Psoas muscle (tissue), 8 donors: ENCODE measurements around the gene MRPL11. TPM values are rescaled to one million over a fixed set of nuclear protein-coding genes. Genes with fewer than 3 reads are reported as not detected.
A peak's percentile ranks its signal among the peaks of the same experiment; 100 is the strongest.

Experiments used
- ATAC-seq, 4 donors: fragments of 200-7000 bp; cut with Tn5 transposase; one replicate each; pipeline ENCODE4 v1.9.1; 2020; ENCODE audit warnings: moderate library complexity in 3 of 4, mild to moderate bottlenecking in 2 of 4
- DNase-seq, 2 donors: peaks; one replicate each; pipeline ENCODE4 v3.0.0-alpha.2; 2020
- H3K27ac ChIP-seq: fragments of 200-600 bp; one replicate; pipeline ENCODE4 v1.8.0; 2022
- H3K27me3 ChIP-seq, 3 donors: fragments of 200-600 bp in 1 of 3; one replicate each; pipeline versions ENCODE4 v1.6.1 to v1.8.0; 2013 to 2022; ENCODE audit warnings: low read length in 2 of 3, mild to moderate bottlenecking in 2 of 3, moderate library complexity in 1 of 3; ENCODE audit not compliant: insufficient read depth in 3 of 3
- H3K36me3 ChIP-seq, 2 donors: fragments of 200-600 bp in 1 of 2; one replicate each; pipeline versions ENCODE4 v1.6.1 to v1.8.0; 2013 to 2022; ENCODE audit warnings: low read depth in 1 of 2, mild to moderate bottlenecking in 1 of 2, moderate library complexity in 1 of 2; ENCODE audit not compliant: insufficient read depth in 1 of 2
- H3K4me1 ChIP-seq: fragments of 200-600 bp; one replicate; pipeline ENCODE4 v1.8.0; 2022
- H3K4me3 ChIP-seq: fragments of 200-600 bp; one replicate; pipeline ENCODE4 v1.8.0; 2022; ENCODE audit warnings: mild to moderate bottlenecking
- H3K9me3 ChIP-seq: fragments of 200-600 bp; one replicate; pipeline ENCODE4 v1.8.0; 2022
- CTCF ChIP-seq: fragments of 200-600 bp; IDR thresholded peaks from one replicate; pipeline ENCODE4 v1.8.0; 2022; ENCODE audit warnings: antibody characterized with exemption
- WGBS, 3 donors: extraction: QIAGEN DNeasy Blood & Tissue Kit; methylation state at CpG; one replicate each; pipeline versions ENCODE4 v1.1.6 to v1.1.7; 2013; 5-methylcytosine and 5-hydroxymethylcytosine counted together
- intact Hi-C, 2 donors: fragments of 100-400 bp; cut with DNase I; formaldehyde crosslinking; loops; one replicate each; pipeline versions ENCODE4 v1.11.0 to v1.14.2; 2022
- polyA plus RNA-seq, 3 donors: library from polyadenylated mRNA; stranded (reverse); fragments of 200-250 nt; gene quantifications; one replicate each; pipeline ENCODE4 v1.2.3, GENCODE V29; 2013
- total RNA-seq, 4 donors: library from RNA; stranded (reverse); fragmentation: NEBNext Ultra II Directional in 2 of 4; extraction: Animal tissue kit (Norgen Biotek cat#: 25700) in 2 of 4; gene quantifications; one replicate each; pipeline versions ENCODE4 v1.2.1 to v1.2.4, GENCODE V29; 2021 to 2023
- donor health status: healthy with polysubstance abuse.
- donor health status: DM: no; HTN: no; CAD: no; lungs with moderate emphysema.
- donor health status: Bipolar disorder and iron deficiency.
- donor health status: healthy.
- donor health status: DM: yes; HTN: yes; CAD: no.
- donor health status: DM: no; HTN: no; CAD: no.
- donor health status: DM: no; HTN: no; CAD: no.
- donor health status: DM: yes; HTN: yes; CAD: no.

MRPL11 gene
- total and polyA plus RNA-seq, 7 donors = 37.0 to 60.9 (median 57.4) TPM

- Histone ChIP-seq H3K36me3 (no peaks in the 10 kb centered on the region), H3K9me3 (no peaks in the 10 kb centered on the region), H3K4me3 (no peak overlapping the region), H3K4me1 (peaks cover 6% of the 10 kb centered on the region), H3K27me3 (peaks cover 0 to 12% (median 3%) of the 10 kb centered on the region in 3 donors), H3K27ac (no peak overlapping the region)
- DNase-seq (no peak), ATAC-seq (no peak)
- no peak for TF ChIP-seq CTCF
- 56 to 69% (median 63%) methylated on average over 4 of the region's 4 CpGs for WGBS, 3 donors
- intact Hi-C loops = loop anchor here in 1 of 2 donors (10.0 kb wide), 1 partner anchor 273 kb away; no protein-coding TSS in a partner anchor
Measured at GRCh38 chr11:66411323-66411722, 27.3 kb downstream of the MRPL11 start.

GRCh38 chr11:66410191-66410590 lies 28.5 kb downstream of the MRPL11 start:
- Histone ChIP-seq H3K27me3 (peaks cover 0 to 12% (median 3%) of the 10 kb centered on the region in 3 donors), H3K4me1 (peaks cover 6% of the 10 kb centered on the region), H3K36me3 (no peaks in the 10 kb centered on the region), H3K9me3 (no peaks in the 10 kb centered on the region), H3K27ac (no peak overlapping the region), H3K4me3 (no peak overlapping the region)
- intact Hi-C loops = loop anchor here in 1 of 2 donors (10.0 kb wide), 1 partner anchor 275 kb away; no protein-coding TSS in a partner anchor
- WGBS, 3 donors = 77 to 88% (median 86%) methylated on average over 12 of the region's 12 CpGs
- no peak for TF ChIP-seq CTCF
- ATAC-seq (no peak), DNase-seq (no peak)

GRCh38 chr11:66409226-66409625 lies 29.4 kb downstream of the MRPL11 start:
- H3K36me3 ChIP-seq = no peaks in the 10 kb centered on the region
- no peaks in the 10 kb centered on the region for H3K9me3 ChIP-seq
- intact Hi-C loops = loop anchor here (2.0 to 5.0 kb wide), 5 partner anchors 33 to 426 kb away; no protein-coding TSS in a partner anchor
- peak overlapping the region; percentile 59 for H3K4me3 ChIP-seq
- peaks cover 0 to 12% (median 3%) of the 10 kb centered on the region in 3 donors for H3K27me3 ChIP-seq
- H3K4me1 ChIP-seq = peaks cover 6% of the 10 kb centered on the region
- 17 to 35% (median 20%) methylated on average over 8 to 15 of the region's 15 CpGs for WGBS, 3 donors
- no peak overlapping the region for H3K27ac ChIP-seq
- TF ChIP-seq CTCF = no peak
- no peak for DNase-seq
- ATAC-seq = no peak

GRCh38 chr11:66408488-66409214 lies 30.0 kb downstream of the MRPL11 start:
- peak; percentile 100 for TF ChIP-seq CTCF
- H3K27ac ChIP-seq = no peak overlapping the region
- H3K4me1 ChIP-seq = peaks cover 6% of the 10 kb centered on the region
- no peaks in the 10 kb centered on the region for H3K36me3 ChIP-seq
- peak overlapping the region; percentile 59 for H3K4me3 ChIP-seq
- intact Hi-C loops = loop anchor here (2.0 to 5.0 kb wide), 5 partner anchors 34 to 426 kb away; no protein-coding TSS in a partner anchor
- DNase-seq (peak; percentile 88 to 93), ATAC-seq (peak; percentile 88 to 98 (median 96))
- H3K27me3 ChIP-seq = peaks cover 0 to 12% (median 3%) of the 10 kb centered on the region in 3 donors
- no peaks in the 10 kb centered on the region for H3K9me3 ChIP-seq
- 0 to 1% (median 1%) methylated on average over 37 to 63 of the region's 63 CpGs for WGBS, 3 donors
